ENCODE results near the gene SORL1. TPM values are rescaled to one million over a fixed set of nuclear protein-coding genes. Genes with fewer than 3 reads are reported as not detected.

The SORL1 gene
- total RNA-seq, 2 donors from 2014 or later, result 130 to 132 TPM

- intact Hi-C loops (cut with DNase I, micrococcal nuclease), result no loop called here
- DNase-seq (no peak), ATAC-seq (no peak)
These were observed 3.6 kb upstream of the SORL1 start for GRCh38 chr11:121448431-121448941.

- intact Hi-C loops (cut with DNase I, micrococcal nuclease), result no loop called here
- ATAC-seq (no peak), DNase-seq (no peak)
These were observed 3.0 kb upstream of the SORL1 start for GRCh38 chr11:121449123-121449522.

GRCh38 chr11:121449626-121450025, 2.5 kb upstream of the SORL1 start:
- no peak for DNase-seq
- intact Hi-C loops (cut with DNase I, micrococcal nuclease), result no loop called here
- ATAC-seq, result no peak

- intact Hi-C loops (cut with DNase I, micrococcal nuclease), result no loop called here
- no peak for ATAC-seq
- no peak for DNase-seq
These were observed 1.7 kb upstream of the SORL1 start for GRCh38 chr11:121450401-121450800.

- ATAC-seq (peak; percentile 82), DNase-seq (peak; percentile 84 to 90)
- intact Hi-C loops (cut with DNase I, micrococcal nuclease), result no loop called here
These were observed 732 bp upstream of the SORL1 start for GRCh38 chr11:121451178-121451985.

GRCh38 chr11:121452609-121453150, 566 bp downstream of the SORL1 start, which contains the start of gene SORL1-AS1:
SORL1-AS1 (minus strand) TSS chr11:121452967.
- DNase-seq, result peak; percentile 38 to 49
- intact Hi-C loops (cut with DNase I, micrococcal nuclease), result no loop called here
- ATAC-seq, result peak; percentile 23

- ATAC-seq (no peak), DNase-seq (no peak)
- intact Hi-C loops (cut with DNase I, micrococcal nuclease), result no loop called here
These were observed 1.6 kb downstream of the SORL1 start for GRCh38 chr11:121453589-121454299.

GRCh38 chr11:121455115-121455514, 3.0 kb downstream of the SORL1 start:
- intact Hi-C loops (cut with DNase I, micrococcal nuclease), result no loop called here

GRCh38 chr11:121456151-121456550, 4.0 kb downstream of the SORL1 start:
- DNase-seq, result no peak
- ATAC-seq, result no peak
- intact Hi-C loops (cut with DNase I, micrococcal nuclease), result no loop called here

More at GRCh38 chr11:121455115-121455514, 3.0 kb downstream of the SORL1 start:
- DNase-seq, result no peak
- ATAC-seq, result no peak

- ATAC-seq (no peak), DNase-seq (no peak)
- intact Hi-C loops (cut with DNase I, micrococcal nuclease), result no loop called here
These were observed 4.8 kb downstream of the SORL1 start for GRCh38 chr11:121456816-121457431.

GRCh38 chr11:121458551-121458950, 6.4 kb downstream of the SORL1 start:
- intact Hi-C loops (cut with DNase I, micrococcal nuclease), result no loop called here
- ATAC-seq, result no peak
- no peak for DNase-seq

GRCh38 chr11:121459413-121460017, 7.4 kb downstream of the SORL1 start:
- peak; percentile 63 for ATAC-seq
- intact Hi-C loops (cut with DNase I, micrococcal nuclease), result no loop called here

GRCh38 chr11:121460941-121461514, 8.9 kb downstream of the SORL1 start:
- intact Hi-C loops (cut with DNase I, micrococcal nuclease), result no loop called here
- no peak for DNase-seq
- no peak for ATAC-seq

More at GRCh38 chr11:121459413-121460017, 7.4 kb downstream of the SORL1 start:
- no peak for DNase-seq

GRCh38 chr11:121461843-121462242, 9.7 kb downstream of the SORL1 start:
- ATAC-seq, result no peak
- intact Hi-C loops (cut with DNase I, micrococcal nuclease), result no loop called here
- no peak for DNase-seq

GRCh38 chr11:121463689-121464335, 11.7 kb downstream of the SORL1 start:
- ATAC-seq (no peak), DNase-seq (no peak)
- intact Hi-C loops (cut with DNase I, micrococcal nuclease), result no loop called here

GRCh38 chr11:121464352-121464946, 12.3 kb downstream of the SORL1 start:
- peak; percentile 42 to 52 for DNase-seq
- no peak for ATAC-seq
- intact Hi-C loops (cut with DNase I, micrococcal nuclease), result no loop called here

- intact Hi-C loops (cut with DNase I, micrococcal nuclease), result no loop called here
- DNase-seq (peak; percentile 41 to 65), ATAC-seq (peak; percentile 27)
These were observed 13.6 kb downstream of the SORL1 start for GRCh38 chr11:121465709-121466062.

All from left colon (tissue), 2 donors.